H1 (cell line): Measurements from ENCODE around the gene BAK1. TPM values are rescaled to one million over a fixed set of nuclear protein-coding genes. Genes with fewer than 3 reads are reported as not detected.

Source experiments
- BCL11A ChIP-seq, 2 experiments: IDR thresholded peaks; one replicate each; pipeline ENCODE4 v1.6.1; 2011; ENCODE audit warnings: low read depth in 2 of 2, low read length in 2 of 2, mild to moderate bottlenecking in 2 of 2
- CHD1 ChIP-seq: IDR thresholded peaks from 2 replicates; pipeline ENCODE4 v1.6.1; 2012; ENCODE audit warnings: low read depth, low read length, improper control_type of control experiment
- GABPA ChIP-seq: IDR thresholded peaks from 2 replicates; pipeline ENCODE4 v1.6.1; 2011; ENCODE audit warnings: mild to moderate bottlenecking, low read length, moderate library complexity, borderline replicate concordance; ENCODE audit not compliant: insufficient read depth
- NANOG ChIP-seq: IDR thresholded peaks from 2 replicates; pipeline ENCODE4 v1.6.1; 2011; ENCODE audit warnings: low read length, low read depth, mild to moderate bottlenecking, inconsistent platforms; ENCODE audit not compliant: insufficient read depth, poor library complexity, severe bottlenecking
- RFX5 ChIP-seq: IDR thresholded peaks from 2 replicates; pipeline ENCODE4 v1.6.1; 2011; ENCODE audit warnings: low read depth, low read length, improper control_type of control experiment, borderline replicate concordance
- RXRA ChIP-seq: IDR thresholded peaks from 2 replicates; pipeline ENCODE4 v1.6.1; 2011; ENCODE audit warnings: low read depth, mild to moderate bottlenecking, low read length, moderate library complexity; ENCODE audit not compliant: insufficient read depth
- SP1 ChIP-seq: IDR thresholded peaks from 2 replicates; pipeline ENCODE4 v1.6.1; 2011; ENCODE audit warnings: low read depth, low read length
- TBP ChIP-seq: IDR thresholded peaks from 2 replicates; pipeline ENCODE4 v1.6.1; 2011; ENCODE audit warnings: low read depth, low read length, improper control_type of control experiment
- TCF12 ChIP-seq: IDR thresholded peaks from 2 replicates; pipeline ENCODE4 v1.6.1; 2011; ENCODE audit warnings: low read depth, mild to moderate bottlenecking, low read length
- polyA plus RNA-seq, 7 experiments: library from polyadenylated mRNA; depleted of rRNA in 3 of 7; stranded (reverse) in 5 of 7; unstranded in 2 of 7; fragments of >200 nt in 5 of 7; fragments of 200-250 nt in 2 of 7; gene quantifications; 1 replicate in 5 of 7; 2 replicates in 1 of 7; 4 replicates in 1 of 7; pipeline versions ENCODE4 v1.2.1 to v1.2.3, GENCODE V29; 2011 to 2013; ENCODE audit warnings: missing spikeins in 2 of 7, mixed read lengths in 2 of 7
- total RNA-seq: library from RNA; stranded (reverse); fragmentation: NEBNext Ultra II Directional; extraction: Animal tissue kit (Norgen Biotek cat#: 25700); gene quantifications from 2 replicates; pipeline ENCODE4 v1.2.1, GENCODE V29; 2021
- TF ChIP-seq, protein P1 (sequence below): fragments of 300-600 bp; sonication (generic); IDR thresholded peaks from 2 replicates; pipeline ENCODE4 v1.7.1; 2012; ENCODE audit warnings: low read length, moderate library complexity, mild to moderate bottlenecking, inconsistent platforms; ENCODE audit not compliant: insufficient replicate concordance

Gene BAK1
- total and polyA plus RNA-seq, 2 of the 8 experiments (the other 6 are each of a cell fraction or from before 2014, with no cell fraction given), result 43.3 to 43.4 TPM

DNA sequence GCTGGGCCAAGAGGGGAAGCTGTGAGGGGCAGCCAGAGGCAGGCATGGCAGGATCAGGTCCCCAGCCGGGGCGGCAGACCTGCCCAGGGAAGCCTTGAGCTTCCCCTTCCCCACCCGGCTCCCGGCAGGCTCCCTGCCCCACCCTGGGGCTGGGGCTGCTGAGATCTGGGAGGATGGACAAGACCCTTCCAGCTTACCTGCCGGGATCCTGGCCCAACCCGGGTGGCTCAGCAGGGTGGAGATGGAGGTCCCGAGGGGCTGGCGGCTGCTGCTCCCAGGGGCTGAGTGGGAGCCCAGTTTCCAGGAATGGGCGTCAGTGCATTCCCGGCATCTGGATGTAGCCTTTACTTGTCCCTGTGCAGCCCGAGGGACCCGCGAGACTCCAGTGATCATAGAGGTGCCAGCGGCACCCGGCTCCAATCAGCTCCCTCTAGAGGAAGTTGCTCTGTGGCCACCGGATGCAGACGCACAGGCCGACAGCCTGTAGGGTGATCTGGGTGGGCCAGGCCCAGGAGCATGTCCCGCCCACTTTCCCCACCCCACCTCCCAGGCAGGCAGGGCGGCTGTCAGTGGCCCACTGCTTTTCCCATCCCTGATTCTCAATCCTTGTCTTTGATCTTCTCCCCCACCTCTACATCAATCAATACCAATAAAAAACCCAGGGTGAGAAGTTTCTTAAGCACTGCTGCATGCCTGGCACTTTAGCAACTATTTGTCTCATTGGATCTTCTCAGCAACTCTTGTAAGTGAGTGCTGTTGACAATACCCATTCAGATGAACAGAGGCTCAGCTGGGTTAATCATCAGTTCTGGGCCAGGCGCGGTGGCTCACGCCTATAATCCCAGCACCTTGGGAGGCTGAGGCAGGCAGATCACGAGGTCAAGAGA, at the start of gene BAK1 (continued):
- TF ChIP-seq, protein P1, sequence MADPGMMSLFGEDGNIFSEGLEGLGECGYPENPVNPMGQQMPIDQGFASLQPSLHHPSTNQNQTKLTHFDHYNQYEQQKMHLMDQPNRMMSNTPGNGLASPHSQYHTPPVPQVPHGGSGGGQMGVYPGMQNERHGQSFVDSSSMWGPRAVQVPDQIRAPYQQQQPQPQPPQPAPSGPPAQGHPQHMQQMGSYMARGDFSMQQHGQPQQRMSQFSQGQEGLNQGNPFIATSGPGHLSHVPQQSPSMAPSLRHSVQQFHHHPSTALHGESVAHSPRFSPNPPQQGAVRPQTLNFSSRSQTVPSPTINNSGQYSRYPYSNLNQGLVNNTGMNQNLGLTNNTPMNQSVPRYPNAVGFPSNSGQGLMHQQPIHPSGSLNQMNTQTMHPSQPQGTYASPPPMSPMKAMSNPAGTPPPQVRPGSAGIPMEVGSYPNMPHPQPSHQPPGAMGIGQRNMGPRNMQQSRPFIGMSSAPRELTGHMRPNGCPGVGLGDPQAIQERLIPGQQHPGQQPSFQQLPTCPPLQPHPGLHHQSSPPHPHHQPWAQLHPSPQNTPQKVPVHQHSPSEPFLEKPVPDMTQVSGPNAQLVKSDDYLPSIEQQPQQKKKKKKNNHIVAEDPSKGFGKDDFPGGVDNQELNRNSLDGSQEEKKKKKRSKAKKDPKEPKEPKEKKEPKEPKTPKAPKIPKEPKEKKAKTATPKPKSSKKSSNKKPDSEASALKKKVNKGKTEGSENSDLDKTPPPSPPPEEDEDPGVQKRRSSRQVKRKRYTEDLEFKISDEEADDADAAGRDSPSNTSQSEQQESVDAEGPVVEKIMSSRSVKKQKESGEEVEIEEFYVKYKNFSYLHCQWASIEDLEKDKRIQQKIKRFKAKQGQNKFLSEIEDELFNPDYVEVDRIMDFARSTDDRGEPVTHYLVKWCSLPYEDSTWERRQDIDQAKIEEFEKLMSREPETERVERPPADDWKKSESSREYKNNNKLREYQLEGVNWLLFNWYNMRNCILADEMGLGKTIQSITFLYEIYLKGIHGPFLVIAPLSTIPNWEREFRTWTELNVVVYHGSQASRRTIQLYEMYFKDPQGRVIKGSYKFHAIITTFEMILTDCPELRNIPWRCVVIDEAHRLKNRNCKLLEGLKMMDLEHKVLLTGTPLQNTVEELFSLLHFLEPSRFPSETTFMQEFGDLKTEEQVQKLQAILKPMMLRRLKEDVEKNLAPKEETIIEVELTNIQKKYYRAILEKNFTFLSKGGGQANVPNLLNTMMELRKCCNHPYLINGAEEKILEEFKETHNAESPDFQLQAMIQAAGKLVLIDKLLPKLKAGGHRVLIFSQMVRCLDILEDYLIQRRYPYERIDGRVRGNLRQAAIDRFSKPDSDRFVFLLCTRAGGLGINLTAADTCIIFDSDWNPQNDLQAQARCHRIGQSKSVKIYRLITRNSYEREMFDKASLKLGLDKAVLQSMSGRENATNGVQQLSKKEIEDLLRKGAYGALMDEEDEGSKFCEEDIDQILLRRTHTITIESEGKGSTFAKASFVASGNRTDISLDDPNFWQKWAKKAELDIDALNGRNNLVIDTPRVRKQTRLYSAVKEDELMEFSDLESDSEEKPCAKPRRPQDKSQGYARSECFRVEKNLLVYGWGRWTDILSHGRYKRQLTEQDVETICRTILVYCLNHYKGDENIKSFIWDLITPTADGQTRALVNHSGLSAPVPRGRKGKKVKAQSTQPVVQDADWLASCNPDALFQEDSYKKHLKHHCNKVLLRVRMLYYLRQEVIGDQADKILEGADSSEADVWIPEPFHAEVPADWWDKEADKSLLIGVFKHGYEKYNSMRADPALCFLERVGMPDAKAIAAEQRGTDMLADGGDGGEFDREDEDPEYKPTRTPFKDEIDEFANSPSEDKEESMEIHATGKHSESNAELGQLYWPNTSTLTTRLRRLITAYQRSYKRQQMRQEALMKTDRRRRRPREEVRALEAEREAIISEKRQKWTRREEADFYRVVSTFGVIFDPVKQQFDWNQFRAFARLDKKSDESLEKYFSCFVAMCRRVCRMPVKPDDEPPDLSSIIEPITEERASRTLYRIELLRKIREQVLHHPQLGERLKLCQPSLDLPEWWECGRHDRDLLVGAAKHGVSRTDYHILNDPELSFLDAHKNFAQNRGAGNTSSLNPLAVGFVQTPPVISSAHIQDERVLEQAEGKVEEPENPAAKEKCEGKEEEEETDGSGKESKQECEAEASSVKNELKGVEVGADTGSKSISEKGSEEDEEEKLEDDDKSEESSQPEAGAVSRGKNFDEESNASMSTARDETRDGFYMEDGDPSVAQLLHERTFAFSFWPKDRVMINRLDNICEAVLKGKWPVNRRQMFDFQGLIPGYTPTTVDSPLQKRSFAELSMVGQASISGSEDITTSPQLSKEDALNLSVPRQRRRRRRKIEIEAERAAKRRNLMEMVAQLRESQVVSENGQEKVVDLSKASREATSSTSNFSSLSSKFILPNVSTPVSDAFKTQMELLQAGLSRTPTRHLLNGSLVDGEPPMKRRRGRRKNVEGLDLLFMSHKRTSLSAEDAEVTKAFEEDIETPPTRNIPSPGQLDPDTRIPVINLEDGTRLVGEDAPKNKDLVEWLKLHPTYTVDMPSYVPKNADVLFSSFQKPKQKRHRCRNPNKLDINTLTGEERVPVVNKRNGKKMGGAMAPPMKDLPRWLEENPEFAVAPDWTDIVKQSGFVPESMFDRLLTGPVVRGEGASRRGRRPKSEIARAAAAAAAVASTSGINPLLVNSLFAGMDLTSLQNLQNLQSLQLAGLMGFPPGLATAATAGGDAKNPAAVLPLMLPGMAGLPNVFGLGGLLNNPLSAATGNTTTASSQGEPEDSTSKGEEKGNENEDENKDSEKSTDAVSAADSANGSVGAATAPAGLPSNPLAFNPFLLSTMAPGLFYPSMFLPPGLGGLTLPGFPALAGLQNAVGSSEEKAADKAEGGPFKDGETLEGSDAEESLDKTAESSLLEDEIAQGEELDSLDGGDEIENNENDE, result no peak
- TF ChIP-seq TBP (peak; percentile 52), SP1 (peak; percentile 70; the same call in 1 of the 2 replicates), TCF12 (no peak), BCL11A (IDR thresholded peaks at IDR 0.05; ENCODE audit: low read depth in 2 of 2, low read length in 2 of 2) (no peak), RXRA (no peak), NANOG (no peak), RFX5 (no peak), CHD1 (no peak), GABPA (peak; percentile 85; the same call in 1 of the 2 replicates)
